ENCODE results near the gene TRAFD1.

Gene TRAFD1

DNA sequence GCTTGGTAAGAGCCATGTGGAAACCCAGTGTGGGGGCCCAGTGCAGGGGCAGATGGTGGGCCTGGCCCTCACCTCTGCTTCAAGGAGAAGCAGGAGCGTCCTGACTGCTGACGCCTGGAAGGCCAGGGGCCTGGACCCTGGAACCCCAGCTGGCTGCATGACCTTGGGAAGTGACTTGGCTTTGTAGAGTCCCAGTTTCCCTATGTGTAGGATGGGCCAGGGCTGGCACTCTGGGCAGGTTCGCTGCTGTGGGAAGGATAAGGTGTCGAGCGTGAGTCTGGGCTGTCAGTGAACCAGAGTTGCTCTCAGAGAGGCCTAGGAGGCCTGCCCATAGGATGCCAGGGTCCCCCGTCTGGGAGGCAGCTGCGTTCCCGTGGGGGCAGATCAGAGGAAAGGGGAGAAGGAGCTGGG lies 43.2 kb downstream of the TRAFD1 start:
- no peak overlapping the region for H3K4me3 ChIP-seq (ENCODE audit: insufficient read depth, low read length, poor library complexity, severe bottlenecking)
- no peak overlapping the region for H2AFZ ChIP-seq (ENCODE audit: low read depth, low read length, severe bottlenecking)
- no peaks in the 10 kb centered on the region for H3K9me2 ChIP-seq (replicated peaks; ENCODE audit: insufficient read depth, low read length)
- H3K36me3 ChIP-seq (ENCODE audit: low read length) = no peaks in the 10 kb centered on the region
- no peak overlapping the region for H3K4me2 ChIP-seq (ENCODE audit: low read depth, low read length, poor library complexity, severe bottlenecking)
- no peaks in the 10 kb centered on the region for H4K20me1 ChIP-seq (ENCODE audit: low read depth, low read length)
- no peak overlapping the region for H3K27ac ChIP-seq (ENCODE audit: low read depth, low read length)
- H3K9ac ChIP-seq (ENCODE audit: low read length) = no peak overlapping the region
- no peaks in the 10 kb centered on the region for H3F3A ChIP-seq (ENCODE audit: insufficient read depth)
- H3K27me3 ChIP-seq (ENCODE audit: low read length) = no peaks in the 10 kb centered on the region
- no peak for TF ChIP-seq EZH2phosphoT487 (conservative IDR thresholded peaks at IDR 0.05; ENCODE audit: low read length)
- TF ChIP-seq, protein P1, sequence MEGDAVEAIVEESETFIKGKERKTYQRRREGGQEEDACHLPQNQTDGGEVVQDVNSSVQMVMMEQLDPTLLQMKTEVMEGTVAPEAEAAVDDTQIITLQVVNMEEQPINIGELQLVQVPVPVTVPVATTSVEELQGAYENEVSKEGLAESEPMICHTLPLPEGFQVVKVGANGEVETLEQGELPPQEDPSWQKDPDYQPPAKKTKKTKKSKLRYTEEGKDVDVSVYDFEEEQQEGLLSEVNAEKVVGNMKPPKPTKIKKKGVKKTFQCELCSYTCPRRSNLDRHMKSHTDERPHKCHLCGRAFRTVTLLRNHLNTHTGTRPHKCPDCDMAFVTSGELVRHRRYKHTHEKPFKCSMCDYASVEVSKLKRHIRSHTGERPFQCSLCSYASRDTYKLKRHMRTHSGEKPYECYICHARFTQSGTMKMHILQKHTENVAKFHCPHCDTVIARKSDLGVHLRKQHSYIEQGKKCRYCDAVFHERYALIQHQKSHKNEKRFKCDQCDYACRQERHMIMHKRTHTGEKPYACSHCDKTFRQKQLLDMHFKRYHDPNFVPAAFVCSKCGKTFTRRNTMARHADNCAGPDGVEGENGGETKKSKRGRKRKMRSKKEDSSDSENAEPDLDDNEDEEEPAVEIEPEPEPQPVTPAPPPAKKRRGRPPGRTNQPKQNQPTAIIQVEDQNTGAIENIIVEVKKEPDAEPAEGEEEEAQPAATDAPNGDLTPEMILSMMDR (IDR thresholded peaks at IDR 0.05; ENCODE audit: insufficient read depth, low read length, poor library complexity, severe bottlenecking) = no peak
- no peaks in the 10 kb centered on the region for H3K79me2 ChIP-seq (ENCODE audit: insufficient read depth, low read length)
- no peaks in the 10 kb centered on the region for H3K9me3 ChIP-seq (ENCODE audit: insufficient read depth, low read length)

DNA sequence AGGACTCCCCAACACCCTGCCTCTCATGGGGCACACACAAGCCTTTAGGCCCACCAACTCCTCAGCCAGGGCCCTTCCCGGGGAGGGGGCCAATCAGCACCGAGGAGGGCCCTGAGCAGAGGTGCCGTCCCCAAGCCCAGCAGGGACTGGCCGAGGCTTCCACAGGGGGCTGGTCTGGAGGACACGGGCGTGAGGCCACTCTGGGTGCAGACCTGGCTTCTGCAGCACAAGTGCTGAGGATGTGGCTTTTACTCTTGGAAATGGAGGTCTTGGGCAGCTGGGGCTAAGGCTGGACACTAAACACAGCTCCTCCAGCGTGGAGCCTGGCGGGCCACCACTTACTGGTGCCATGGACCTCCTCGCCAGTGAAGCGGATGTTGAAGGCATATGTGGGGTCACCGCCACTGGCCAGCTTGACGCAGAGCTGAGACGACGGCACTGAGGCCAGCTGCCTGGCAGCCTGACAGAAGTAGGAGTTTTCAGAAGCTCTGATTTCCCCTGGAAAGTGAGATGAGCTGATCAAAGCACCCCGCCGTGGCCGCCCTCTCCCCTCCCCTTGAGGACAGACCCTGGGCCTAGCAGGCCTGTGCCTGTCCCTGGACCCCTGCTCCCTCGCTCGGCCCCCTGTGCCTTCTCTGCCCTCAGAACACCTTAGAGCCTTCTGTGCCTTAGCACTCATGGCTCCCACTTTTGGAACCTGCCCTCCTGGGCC lies 44.0 kb downstream of the TRAFD1 start:
- H3K79me2 ChIP-seq (ENCODE audit: insufficient read depth, low read length) = no peaks in the 10 kb centered on the region
- no peak overlapping the region for H3K9ac ChIP-seq (ENCODE audit: low read length)
- H4K20me1 ChIP-seq (ENCODE audit: low read depth, low read length) = no peaks in the 10 kb centered on the region
- no peak overlapping the region for H3K27ac ChIP-seq (ENCODE audit: low read depth, low read length)
- no peaks in the 10 kb centered on the region for H3K27me3 ChIP-seq (ENCODE audit: low read length)
- no peak overlapping the region for H3K4me3 ChIP-seq (ENCODE audit: insufficient read depth, low read length, poor library complexity, severe bottlenecking)
- no peaks in the 10 kb centered on the region for H3K9me3 ChIP-seq (ENCODE audit: insufficient read depth, low read length)
- no peaks in the 10 kb centered on the region for H3K36me3 ChIP-seq (ENCODE audit: low read length)
- no peaks in the 10 kb centered on the region for H3K9me2 ChIP-seq (replicated peaks; ENCODE audit: insufficient read depth, low read length)
- TF ChIP-seq, protein P1 (IDR thresholded peaks at IDR 0.05; ENCODE audit: insufficient read depth, low read length, poor library complexity, severe bottlenecking) = no peak
- TF ChIP-seq EZH2phosphoT487 (conservative IDR thresholded peaks at IDR 0.05; ENCODE audit: low read length) = no peak
- no peaks in the 10 kb centered on the region for H3F3A ChIP-seq (ENCODE audit: insufficient read depth)
- H3K4me2 ChIP-seq (ENCODE audit: low read depth, low read length, poor library complexity, severe bottlenecking) = no peak overlapping the region
- H2AFZ ChIP-seq (ENCODE audit: low read depth, low read length, severe bottlenecking) = no peak overlapping the region

DNA sequence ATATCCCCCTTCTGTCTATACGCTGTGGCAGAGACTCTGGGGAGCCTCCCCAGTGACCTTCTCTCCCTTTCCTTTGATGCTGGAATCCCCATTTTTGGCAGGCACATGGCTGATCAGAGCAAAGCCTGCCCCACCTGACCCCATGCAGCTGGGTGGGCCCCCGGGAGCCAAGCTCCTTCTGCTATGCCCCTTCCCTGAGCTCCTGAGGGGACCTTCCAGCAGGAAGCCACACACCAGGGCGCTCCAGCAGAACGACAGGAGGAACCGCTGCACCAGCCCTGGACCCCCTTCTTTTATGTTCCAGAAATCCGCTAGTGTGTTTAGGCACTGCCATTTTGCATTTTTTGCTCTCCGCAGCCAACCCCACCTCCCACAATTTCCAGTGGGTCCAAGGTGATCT lies 44.6 kb downstream of the TRAFD1 start:
- H2AFZ ChIP-seq (ENCODE audit: low read depth, low read length, severe bottlenecking) = no peak overlapping the region
- no peaks in the 10 kb centered on the region for H4K20me1 ChIP-seq (ENCODE audit: low read depth, low read length)
- H3F3A ChIP-seq (ENCODE audit: insufficient read depth) = no peaks in the 10 kb centered on the region
- no peak for TF ChIP-seq EZH2phosphoT487 (conservative IDR thresholded peaks at IDR 0.05; ENCODE audit: low read length)
- TF ChIP-seq, protein P1 (IDR thresholded peaks at IDR 0.05; ENCODE audit: insufficient read depth, low read length, poor library complexity, severe bottlenecking) = no peak
- no peaks in the 10 kb centered on the region for H3K79me2 ChIP-seq (ENCODE audit: insufficient read depth, low read length)
- no peak overlapping the region for H3K4me2 ChIP-seq (ENCODE audit: low read depth, low read length, poor library complexity, severe bottlenecking)
- H3K27me3 ChIP-seq (ENCODE audit: low read length) = no peaks in the 10 kb centered on the region
- H3K36me3 ChIP-seq (ENCODE audit: low read length) = no peaks in the 10 kb centered on the region
- no peak overlapping the region for H3K27ac ChIP-seq (ENCODE audit: low read depth, low read length)
- H3K9me3 ChIP-seq (ENCODE audit: insufficient read depth, low read length) = no peaks in the 10 kb centered on the region
- H3K4me3 ChIP-seq (ENCODE audit: insufficient read depth, low read length, poor library complexity, severe bottlenecking) = no peak overlapping the region
- H3K9me2 ChIP-seq (replicated peaks; ENCODE audit: insufficient read depth, low read length) = no peaks in the 10 kb centered on the region
- no peak overlapping the region for H3K9ac ChIP-seq (ENCODE audit: low read length)

Data from SU-DHL-6 (cell line).